Astrocyte (in vitro differentiated cells and primary cell): ENCODE results near the gene ENKUR. TPM values are rescaled to one million over a fixed set of nuclear protein-coding genes. Genes with fewer than 3 reads are reported as not detected.

Experiments
- DNase-seq: peaks from one replicate; pipeline ENCODE4 v3.0.0-alpha.2; 2010; ENCODE audit warnings: low read depth
- FAIRE-seq: peaks from 2 replicates; lab custom pipeline; 2011; peaks lifted over from hg19 to GRCh38; lab: Jason Lieb, UNC
- H2AFZ ChIP-seq: 2 replicates; pipeline ENCODE4 v1.6.0; 2012; ENCODE audit warnings: low read depth, low read length, inconsistent platforms
- H3K27ac ChIP-seq: 2 replicates; pipeline ENCODE4 v1.5.1; 2011; ENCODE audit warnings: low read depth, low read length, inconsistent platforms
- H3K27me3 ChIP-seq: 2 replicates; pipeline ENCODE4 v1.6.0; 2011; ENCODE audit warnings: low read length, inconsistent platforms; ENCODE audit not compliant: insufficient read depth
- H3K36me3 ChIP-seq: 2 replicates; pipeline ENCODE4 v1.5.1; 2011; ENCODE audit warnings: low read length, inconsistent platforms; ENCODE audit not compliant: insufficient read depth
- H3K4me1 ChIP-seq: 2 replicates; pipeline ENCODE4 v1.5.1; 2011; ENCODE audit warnings: low read length, inconsistent platforms; ENCODE audit not compliant: insufficient read depth
- H3K4me2 ChIP-seq: 2 replicates; pipeline ENCODE4 v1.6.0; 2012; ENCODE audit warnings: low read length, inconsistent platforms
- H3K4me3 ChIP-seq: 2 replicates; pipeline ENCODE4 v1.5.1; 2011; ENCODE audit warnings: low read depth, mild to moderate bottlenecking, low read length, inconsistent platforms; ENCODE audit not compliant: insufficient read depth
- H3K79me2 ChIP-seq: 2 replicates; pipeline ENCODE4 v1.6.0; 2012; ENCODE audit warnings: mild to moderate bottlenecking, low read length, inconsistent platforms; ENCODE audit not compliant: insufficient read depth
- H3K9ac ChIP-seq: 2 replicates; pipeline ENCODE4 v1.6.0; 2012; ENCODE audit warnings: mild to moderate bottlenecking, low read length, inconsistent platforms
- H3K9me3 ChIP-seq: 2 replicates; pipeline ENCODE4 v1.5.1; 2012; ENCODE audit warnings: low read depth, mild to moderate bottlenecking, low read length, inconsistent platforms; ENCODE audit not compliant: insufficient read depth
- H4K20me1 ChIP-seq: 2 replicates; pipeline ENCODE4 v1.6.0; 2012; ENCODE audit warnings: low read length, inconsistent platforms; ENCODE audit not compliant: insufficient read depth
- H3K27ac Mint-ChIP-seq: one replicate; pipeline ENCODE4 v1.8.0; 2021; ENCODE audit warnings: mild to moderate bottlenecking, mixed read lengths; ENCODE audit not compliant: unreplicated experiment
- H3K27me3 Mint-ChIP-seq: one replicate; pipeline ENCODE4 v1.8.0; 2021; ENCODE audit warnings: low read depth, mixed read lengths; ENCODE audit not compliant: unreplicated experiment
- H3K36me3 Mint-ChIP-seq: one replicate; pipeline ENCODE4 v1.8.0; 2021; ENCODE audit warnings: low read depth, mixed read lengths; ENCODE audit not compliant: unreplicated experiment
- H3K4me1 Mint-ChIP-seq: one replicate; pipeline ENCODE4 v1.8.0; 2021; ENCODE audit warnings: low read depth, mixed read lengths; ENCODE audit not compliant: unreplicated experiment
- H3K4me3 Mint-ChIP-seq: one replicate; pipeline ENCODE4 v1.8.0; 2021; ENCODE audit warnings: mild to moderate bottlenecking, moderate library complexity, mixed read lengths; ENCODE audit not compliant: unreplicated experiment
- H3K9me3 Mint-ChIP-seq: one replicate; pipeline ENCODE4 v1.8.0; 2021; ENCODE audit warnings: mild to moderate bottlenecking, mixed read lengths; ENCODE audit not compliant: unreplicated experiment
- CTCF ChIP-seq: IDR thresholded peaks from 2 replicates; pipeline ENCODE4 v1.5.1; 2011; ENCODE audit warnings: low read depth, mild to moderate bottlenecking, inconsistent platforms, low read length, moderate library complexity; ENCODE audit not compliant: insufficient read depth
- EZH2 ChIP-seq: IDR thresholded peaks from 2 replicates; pipeline ENCODE4 v1.6.1; 2012; ENCODE audit warnings: mild to moderate bottlenecking, low read length, inconsistent platforms; ENCODE audit not compliant: insufficient read depth
- total RNA-seq: library from RNA; stranded (reverse); gene quantifications from 2 replicates; pipeline ENCODE4 v1.2.1, GENCODE V29; 2021

ENKUR gene
- total RNA-seq, 1 donor from 2014 or later = 0.34 TPM

GRCh38 chr10:25018703-25019102 is 2.7 kb upstream of the ENKUR start:
- Histone ChIP-seq H3K27me3 (no peaks in the 10 kb centered on the region), H3K4me2 (no peak overlapping the region), H3K9ac (no peak overlapping the region), H3K27ac (no peak overlapping the region), H2AFZ (no peak overlapping the region), H3K36me3 (no peaks in the 10 kb centered on the region), H3K9me3 (no peaks in the 10 kb centered on the region), H3K4me1 (peaks cover 4% of the 10 kb centered on the region), H3K79me2 (peaks cover 9% of the 10 kb centered on the region), H4K20me1 (no peaks in the 10 kb centered on the region), H3K4me3 (no peak overlapping the region)
- DNase-seq (no peak), FAIRE-seq (no peak)
- H3K27ac Mint-ChIP-seq = no peak overlapping the region
- no peak for TF ChIP-seq CTCF
- TF ChIP-seq EZH2 = no peak
- H3K4me1 Mint-ChIP-seq = no peaks in the 10 kb centered on the region
- H3K9me3 Mint-ChIP-seq = no peaks in the 10 kb centered on the region
- no peaks in the 10 kb centered on the region for H3K36me3 Mint-ChIP-seq
- H3K27me3 Mint-ChIP-seq = no peaks in the 10 kb centered on the region
- H3K4me3 Mint-ChIP-seq = no peak overlapping the region

- peaks cover 9% of the 10 kb centered on the region for H3K79me2 ChIP-seq
- H3K9me3 Mint-ChIP-seq = no peaks in the 10 kb centered on the region
- H3K27ac ChIP-seq = no peak overlapping the region
- H3K4me3 ChIP-seq = peak overlapping the region; percentile 72
- no peaks in the 10 kb centered on the region for H3K9me3 ChIP-seq
- peak overlapping the region; percentile 86 for H3K9ac ChIP-seq
- no peaks in the 10 kb centered on the region for H3K27me3 ChIP-seq
- peak overlapping the region; percentile 87 for H3K27ac Mint-ChIP-seq
- H3K27me3 Mint-ChIP-seq = no peaks in the 10 kb centered on the region
- TF ChIP-seq EZH2 = no peak
- no peak for TF ChIP-seq CTCF
- H4K20me1 ChIP-seq = no peaks in the 10 kb centered on the region
- FAIRE-seq = no peak
- no peaks in the 10 kb centered on the region for H3K36me3 ChIP-seq
- H3K4me1 ChIP-seq = peaks cover 4% of the 10 kb centered on the region
- no peak overlapping the region for H2AFZ ChIP-seq
- no peak for DNase-seq
- H3K4me1 Mint-ChIP-seq = no peaks in the 10 kb centered on the region
- no peaks in the 10 kb centered on the region for H3K36me3 Mint-ChIP-seq
- H3K4me3 Mint-ChIP-seq = peak overlapping the region; percentile 91
- H3K4me2 ChIP-seq = peak overlapping the region; percentile 91
Measured at GRCh38 chr10:25017661-25018060, 1.7 kb upstream of the ENKUR start.

GRCh38 chr10:25017154-25017590 is 1.2 kb upstream of the ENKUR start:
- peak overlapping the region; percentile 92 for H2AFZ ChIP-seq
- TF ChIP-seq EZH2 (no peak), CTCF (no peak)
- peak; percentile 17 for DNase-seq
- peaks cover 4% of the 10 kb centered on the region for H3K4me1 ChIP-seq
- H3K9me3 ChIP-seq = no peaks in the 10 kb centered on the region
- H3K4me3 ChIP-seq = peak overlapping the region; percentile 72
- Mint-ChIP-seq H3K36me3 (no peaks in the 10 kb centered on the region), H3K27me3 (no peaks in the 10 kb centered on the region), H3K9me3 (no peaks in the 10 kb centered on the region), H3K27ac (peak overlapping the region; percentile 87), H3K4me1 (no peaks in the 10 kb centered on the region), H3K4me3 (peak overlapping the region; percentile 91)
- H4K20me1 ChIP-seq = no peaks in the 10 kb centered on the region
- peaks cover 9% of the 10 kb centered on the region for H3K79me2 ChIP-seq
- no peak for FAIRE-seq
- H3K36me3 ChIP-seq = no peaks in the 10 kb centered on the region
- peak overlapping the region; percentile 89 for H3K27ac ChIP-seq
- H3K9ac ChIP-seq = peak overlapping the region; percentile 86
- peak overlapping the region; percentile 91 for H3K4me2 ChIP-seq
- H3K27me3 ChIP-seq = no peaks in the 10 kb centered on the region
